OCI-LY7 (cell line): ENCODE data around the gene LCE1F.

Experiments
- EZH2phosphoT487 ChIP-seq: fragments of 200-600 bp; sonication (generic); IDR thresholded peaks from 2 replicates; pipeline ENCODE4 v1.6.1; 2018; ENCODE audit warnings: low read depth, borderline replicate concordance, mild to moderate bottlenecking, mixed run types, antibody characterized with exemption, low read length, moderate library complexity, mixed read lengths
- TF ChIP-seq, protein P1 (sequence below): fragments of 200-600 bp; sonication (generic); conservative IDR thresholded peaks from 2 replicates; pipeline ENCODE4 v1.5.1; 2014; ENCODE audit warnings: mild to moderate bottlenecking, antibody characterized with exemption, low read length, moderate library complexity, mixed read lengths

DNA sequence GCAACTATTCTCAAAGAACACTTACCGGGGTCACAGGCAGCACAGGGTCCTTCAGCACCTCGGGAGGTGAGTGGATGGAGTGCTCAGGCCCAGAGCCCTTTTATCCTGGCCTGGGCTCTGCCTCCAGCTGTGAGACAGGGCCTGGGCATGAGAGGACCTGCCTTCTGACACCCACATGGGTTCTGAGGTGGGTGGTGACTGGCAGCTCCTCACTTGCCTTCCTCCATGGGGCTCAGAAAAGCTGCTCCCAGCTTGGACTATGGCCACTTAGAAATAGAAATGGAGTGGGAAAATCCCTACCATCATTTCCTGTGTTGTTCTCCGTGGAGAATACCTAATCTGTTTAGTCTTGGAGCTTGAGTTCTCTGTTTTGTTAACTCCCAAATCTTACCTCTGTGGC is 31.6 kb downstream of the LCE1F start, which contains the start of gene LCE1C:
- no peak for TF ChIP-seq EZH2phosphoT487
- TF ChIP-seq, protein P1, sequence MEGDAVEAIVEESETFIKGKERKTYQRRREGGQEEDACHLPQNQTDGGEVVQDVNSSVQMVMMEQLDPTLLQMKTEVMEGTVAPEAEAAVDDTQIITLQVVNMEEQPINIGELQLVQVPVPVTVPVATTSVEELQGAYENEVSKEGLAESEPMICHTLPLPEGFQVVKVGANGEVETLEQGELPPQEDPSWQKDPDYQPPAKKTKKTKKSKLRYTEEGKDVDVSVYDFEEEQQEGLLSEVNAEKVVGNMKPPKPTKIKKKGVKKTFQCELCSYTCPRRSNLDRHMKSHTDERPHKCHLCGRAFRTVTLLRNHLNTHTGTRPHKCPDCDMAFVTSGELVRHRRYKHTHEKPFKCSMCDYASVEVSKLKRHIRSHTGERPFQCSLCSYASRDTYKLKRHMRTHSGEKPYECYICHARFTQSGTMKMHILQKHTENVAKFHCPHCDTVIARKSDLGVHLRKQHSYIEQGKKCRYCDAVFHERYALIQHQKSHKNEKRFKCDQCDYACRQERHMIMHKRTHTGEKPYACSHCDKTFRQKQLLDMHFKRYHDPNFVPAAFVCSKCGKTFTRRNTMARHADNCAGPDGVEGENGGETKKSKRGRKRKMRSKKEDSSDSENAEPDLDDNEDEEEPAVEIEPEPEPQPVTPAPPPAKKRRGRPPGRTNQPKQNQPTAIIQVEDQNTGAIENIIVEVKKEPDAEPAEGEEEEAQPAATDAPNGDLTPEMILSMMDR: no peak
